IMR-90 (cell line): ENCODE measurements around the gene HSFX2. TPM values are rescaled to one million over a fixed set of nuclear protein-coding genes. Genes with fewer than 3 reads are reported as not detected.

Experiments used
- ATAC-seq: fragments of 200-7000 bp; cut with Tn5 transposase; 2 replicates; pipeline ENCODE4 v1.9.1; 2020; ENCODE audit warnings: low read depth, mild to moderate bottlenecking, moderate library complexity
- BruUV-seq: library from RNA; stranded (reverse); fragments of 400-500 nt; replicated peaks from 2 replicates; lab custom pipeline; 2021; lab: Mats Ljungman, UMichigan
- CTCF ChIA-PET: fragments of 300-600 bp; formaldehyde crosslinking; extraction: SDS; loops from one replicate; lab custom pipeline; 2021; ENCODE audit warnings: antibody characterized with exemption; lab: Yijun Ruan, JAX
- POLR2A ChIA-PET: fragments of 300-600 bp; sonication (Branson Sonifier 250); formaldehyde crosslinking; loops from one replicate; lab custom pipeline; 2022; ENCODE audit warnings: antibody characterized with exemption; ENCODE audit not compliant: unreplicated experiment; lab: Charles Lee
- DNase-seq: peaks from one replicate; pipeline ENCODE4 v3.0.0; 2013
- H2AFZ ChIP-seq: replicated peaks from 2 replicates; pipeline ENCODE3; 2013; ENCODE audit warnings: low read length, mild to moderate bottlenecking; ENCODE audit not compliant: poor library complexity
- H2AK5ac ChIP-seq: 2 replicates; pipeline ENCODE4 v1.6.1; 2013; ENCODE audit warnings: low read depth, low read length, inconsistent platforms
- H2AK9ac ChIP-seq: replicated peaks from 2 replicates; pipeline ENCODE3; 2013; ENCODE audit warnings: mild to moderate bottlenecking, low read depth, low read length, moderate library complexity; ENCODE audit not compliant: poor library complexity
- H2BK120ac ChIP-seq: 2 replicates; pipeline ENCODE4 v1.6.1; 2013; ENCODE audit warnings: low read depth, low read length, inconsistent platforms
- H2BK15ac ChIP-seq: 3 replicates; pipeline ENCODE4 v1.6.1; 2013; ENCODE audit warnings: low read depth, low read length, inconsistent platforms
- H2BK20ac ChIP-seq: 2 replicates; pipeline ENCODE4 v1.6.1; 2013; ENCODE audit warnings: low read depth, mild to moderate bottlenecking, inconsistent platforms, low read length, moderate library complexity
- H2BK5ac ChIP-seq: 2 replicates; pipeline ENCODE4 v1.6.1; 2013; ENCODE audit warnings: mild to moderate bottlenecking, low read depth, low read length, inconsistent platforms; ENCODE audit not compliant: poor library complexity, severe bottlenecking
- H3K14ac ChIP-seq: replicated peaks from 2 replicates; pipeline ENCODE4 v1.6.1; 2013; ENCODE audit warnings: low read depth, low read length, inconsistent platforms
- H3K18ac ChIP-seq: 2 replicates; pipeline ENCODE4 v1.6.1; 2013; ENCODE audit warnings: low read depth, low read length, control low read depth
- H3K23ac ChIP-seq: 2 replicates; pipeline ENCODE4 v1.6.1; 2013; ENCODE audit warnings: low read depth, low read length, inconsistent platforms
- H3K27ac ChIP-seq: 2 replicates; pipeline ENCODE4 v1.5.1; 2013; ENCODE audit warnings: mild to moderate bottlenecking, control low read depth, low read length; ENCODE audit not compliant: insufficient read depth
- H3K27me3 ChIP-seq: 2 replicates; pipeline ENCODE4 v1.6.1; 2013; ENCODE audit warnings: low read length; ENCODE audit not compliant: control insufficient read depth, insufficient read depth
- H3K36me3 ChIP-seq: 2 replicates; pipeline ENCODE4 v1.6.1; 2013; ENCODE audit warnings: low read length, mixed read lengths; ENCODE audit not compliant: control insufficient read depth, insufficient read depth
- H3K4ac ChIP-seq: 2 replicates; pipeline ENCODE4 v1.6.1; 2013; ENCODE audit warnings: low read depth, low read length, inconsistent platforms
- H3K4me1 ChIP-seq: 2 replicates; pipeline ENCODE4 v1.6.1; 2013; ENCODE audit warnings: low read length, mixed read lengths; ENCODE audit not compliant: control insufficient read depth, insufficient read depth
- H3K4me2 ChIP-seq: 2 replicates; pipeline ENCODE4 v1.6.1; 2013; ENCODE audit warnings: low read depth, mild to moderate bottlenecking, control low read depth, low read length, moderate library complexity
- H3K4me3 ChIP-seq: 2 replicates; pipeline ENCODE4 v1.5.1; 2013; ENCODE audit warnings: low read depth, mild to moderate bottlenecking, control low read depth, low read length, moderate library complexity; ENCODE audit not compliant: insufficient read depth
- H3K56ac ChIP-seq: 2 replicates; pipeline ENCODE4 v1.6.1; 2013; ENCODE audit warnings: low read length, inconsistent platforms; ENCODE audit not compliant: insufficient read depth; ENCODE audit errors: extremely low read depth
- H3K79me1 ChIP-seq, 2 experiments: 2 replicates each; pipeline ENCODE4 v1.6.1; 2013; ENCODE audit warnings: low read length in 2 of 2, inconsistent platforms in 1 of 2, low read depth in 1 of 2
- H3K9ac ChIP-seq: 2 replicates; pipeline ENCODE4 v1.6.1; 2013; ENCODE audit warnings: low read depth, low read length, control low read depth
- H3K9me1 ChIP-seq: 2 replicates; pipeline ENCODE4 v1.6.1; 2013; ENCODE audit warnings: low read length, inconsistent platforms; ENCODE audit not compliant: insufficient read depth
- H3K9me3 ChIP-seq: 2 replicates; pipeline ENCODE4 v1.6.1; 2013; ENCODE audit warnings: low read length; ENCODE audit not compliant: control insufficient read depth, insufficient read depth
- H4K20me1 ChIP-seq: 2 replicates; pipeline ENCODE4 v1.6.1; 2013; ENCODE audit warnings: low read length, inconsistent platforms; ENCODE audit not compliant: insufficient read depth
- H4K5ac ChIP-seq: 2 replicates; pipeline ENCODE4 v1.6.1; 2013; ENCODE audit warnings: mild to moderate bottlenecking, low read depth, low read length, control low read depth
- H4K8ac ChIP-seq, 2 experiments: 2 replicates each; pipeline ENCODE4 v1.6.1; 2013; ENCODE audit warnings: low read depth in 2 of 2, low read length in 2 of 2, control low read depth in 1 of 2, inconsistent platforms in 1 of 2
- H4K91ac ChIP-seq: 2 replicates; pipeline ENCODE4 v1.6.1; 2013; ENCODE audit warnings: low read depth, low read length, inconsistent platforms; ENCODE audit not compliant: insufficient read depth
- CEBPB ChIP-seq: IDR thresholded peaks from 2 replicates; pipeline ENCODE4 v1.6.1; 2012; ENCODE audit warnings: low read depth, low read length, improper control_type of control experiment
- CHD1 ChIP-seq: IDR thresholded peaks from 2 replicates; pipeline ENCODE4 v1.6.1; 2012; ENCODE audit warnings: low read depth, low read length, improper control_type of control experiment
- MAZ ChIP-seq: IDR thresholded peaks from 2 replicates; pipeline ENCODE4 v1.6.1; 2012; ENCODE audit warnings: low read depth, mild to moderate bottlenecking, low read length, improper control_type of control experiment, moderate library complexity, borderline replicate concordance
- MXI1 ChIP-seq: IDR thresholded peaks from 2 replicates; pipeline ENCODE4 v1.6.1; 2012; ENCODE audit warnings: low read depth, mild to moderate bottlenecking, low read length, moderate library complexity, borderline replicate concordance
- RAD21 ChIP-seq: IDR thresholded peaks from 2 replicates; pipeline ENCODE4 v1.6.1; 2012; ENCODE audit warnings: low read length, improper control_type of control experiment
- SMC3 ChIP-seq: fragments of 150-350 bp; IDR thresholded peaks from 2 replicates; pipeline ENCODE4 v1.6.1; 2016; ENCODE audit warnings: low read depth, mild to moderate bottlenecking, antibody characterized with exemption, low read length, moderate library complexity
- dilution Hi-C: fragments of 300-500 bp; cut with HindIII; formaldehyde crosslinking; loops from one replicate; pipeline ENCODE4 v1.14.3; 2018; ENCODE audit warnings: low sequenced_read_pairs; ENCODE audit not compliant: unreplicated experiment
- in situ Hi-C: fragments of 300-500 bp; cut with MboI; formaldehyde crosslinking; loops from 3 replicates; pipeline ENCODE4 v1.14.3; 2019; ENCODE audit warnings: low sequenced_read_pairs, inconsistent platforms, mixed read lengths
- intact Hi-C: fragments of 100-400 bp; cut with micrococcal nuclease; formaldehyde crosslinking; loops from 2 replicates; pipeline ENCODE4 v1.10.0; 2022
- polyA plus RNA-seq, 3 experiments: library from polyadenylated mRNA; depleted of rRNA; stranded (reverse); fragments of >200 nt; gene quantifications; 2 replicates each; pipeline ENCODE4 v1.2.3, GENCODE V29; 2012; ENCODE audit warnings: low replicate concordance in 1 of 3
- total RNA-seq: library from RNA; depleted of rRNA; stranded (reverse); fragments of >200 nt; gene quantifications from 2 replicates; pipeline ENCODE4 v1.2.3, GENCODE V29; 2012

Gene HSFX2
- total and polyA plus RNA-seq, 2 of the 4 experiments (the other 2 are of a cell fraction) = 0.36 TPM; not detected in 1

DNA sequence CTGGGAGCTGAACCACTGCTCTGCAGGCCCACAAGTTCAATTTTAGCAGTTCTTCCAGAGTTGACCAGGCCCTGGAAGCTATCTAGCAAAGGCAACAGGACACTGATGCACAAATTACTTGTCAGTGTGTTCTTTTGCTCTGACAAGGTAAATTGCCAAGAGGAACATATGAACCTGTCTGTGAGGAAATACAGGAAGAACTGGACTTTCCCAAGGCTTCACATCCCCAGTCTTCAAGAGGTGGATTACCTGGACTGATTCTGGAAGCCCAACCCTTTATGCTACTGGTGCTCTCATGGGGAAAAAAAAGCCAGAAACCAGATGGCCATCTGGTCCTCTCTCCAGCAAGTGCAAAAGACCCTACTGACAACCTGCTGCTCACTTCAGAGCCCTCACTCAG lies 38.4 kb upstream of the HSFX2 start:
- H3K56ac ChIP-seq = no peak overlapping the region
- DNase-seq (no peak), ATAC-seq (no peak)
- TF ChIP-seq MXI1 = no peak
- TF ChIP-seq CHD1 = no peak
- TF ChIP-seq SMC3 = no peak
- no peak for TF ChIP-seq MAZ
- no peak for TF ChIP-seq RAD21
- no peak for TF ChIP-seq CEBPB
- H2BK120ac ChIP-seq = no peak overlapping the region
- no peak overlapping the region for H3K9ac ChIP-seq
- no peak overlapping the region for H3K4me2 ChIP-seq
- intact Hi-C loops = no loop called here
- dilution Hi-C loops = no loop called here
- H4K5ac ChIP-seq = no peak overlapping the region
- peaks cover 4 to 7% of the 10 kb centered on the region in 2 experiments; a peak in 3 of 4 replicates for H3K79me1 ChIP-seq
- no peak overlapping the region for H2AK5ac ChIP-seq
- ChIA-PET POLR2A (no interaction called here), CTCF (no interaction called here)
- H4K20me1 ChIP-seq = 0 out of 2 replicates have a peak, but pooled peaks cover 13% of the 10 kb centered on the region
- no peak overlapping the region for H2AFZ ChIP-seq
- no peaks in the 10 kb centered on the region for H3K9me3 ChIP-seq
- H3K4ac ChIP-seq = no peak overlapping the region
- H2BK15ac ChIP-seq = no peak overlapping the region
- no peak overlapping the region for H4K8ac ChIP-seq
- no peak overlapping the region for H3K27ac ChIP-seq
- H3K23ac ChIP-seq = no peak overlapping the region
- H3K9me1 ChIP-seq = no peaks in the 10 kb centered on the region
- no peak overlapping the region for H3K18ac ChIP-seq
- H3K14ac ChIP-seq = no peak overlapping the region
- H3K27me3 ChIP-seq = peaks cover 8% of the 10 kb centered on the region
- H4K91ac ChIP-seq = no peak overlapping the region
- H3K4me1 ChIP-seq = no peaks in the 10 kb centered on the region
- H2BK20ac ChIP-seq = no peak overlapping the region
- no peak overlapping the region for H3K4me3 ChIP-seq
- no TSS peak for BruUV-seq
- no peak overlapping the region for H2AK9ac ChIP-seq
- H2BK5ac ChIP-seq = no peak overlapping the region
- in situ Hi-C loops = no loop called here
- H3K36me3 ChIP-seq = no peaks in the 10 kb centered on the region
